ENCODE results near the gene SOD1.
A peak's percentile ranks its signal among the peaks of the same experiment; 100 is the strongest.
"Not testable (repeated sequence)": the region's sequence is repeated elsewhere in the genome, so short reads cannot be mapped to it uniquely, and the experiment has no call there.

SOD1 gene

GRCh38 chr21:31659536-31660258, at the start of gene SOD1:
Gene SOD1, plus strand, starts transcription at chr21:31659693. Its CDS starts 77 bp downstream, at chr21:31659770.
- DNase-seq (ENCODE audit: low read depth in 2 of 2), result peak; percentile 93 to 94

DNA sequence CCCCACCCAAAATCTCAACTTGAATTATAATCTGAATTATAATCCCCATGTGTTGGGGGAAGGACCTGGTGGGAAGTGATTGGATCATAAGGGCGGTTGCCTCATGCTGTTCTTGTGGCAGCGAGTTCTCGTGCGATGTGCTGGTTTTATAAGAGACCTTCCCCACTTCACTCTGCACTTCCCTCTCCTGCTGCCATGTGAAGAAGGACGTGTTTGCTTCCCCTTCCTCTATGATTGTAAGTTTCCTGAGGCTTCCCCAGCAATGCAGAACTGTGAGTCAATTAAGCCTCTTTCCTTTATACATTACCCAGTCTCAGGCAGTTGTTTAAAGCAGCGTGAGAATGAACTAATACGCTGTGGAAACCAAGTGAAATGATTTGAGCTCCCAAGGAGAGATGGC, 48.0 kb upstream of the SOD1 start:
- no peak for DNase-seq (ENCODE audit: low read depth in 2 of 2)

GRCh38 chr21:31612894-31613785, 46.4 kb upstream of the SOD1 start:
- DNase-seq (ENCODE audit: low read depth in 2 of 2), result no peak

DNA sequence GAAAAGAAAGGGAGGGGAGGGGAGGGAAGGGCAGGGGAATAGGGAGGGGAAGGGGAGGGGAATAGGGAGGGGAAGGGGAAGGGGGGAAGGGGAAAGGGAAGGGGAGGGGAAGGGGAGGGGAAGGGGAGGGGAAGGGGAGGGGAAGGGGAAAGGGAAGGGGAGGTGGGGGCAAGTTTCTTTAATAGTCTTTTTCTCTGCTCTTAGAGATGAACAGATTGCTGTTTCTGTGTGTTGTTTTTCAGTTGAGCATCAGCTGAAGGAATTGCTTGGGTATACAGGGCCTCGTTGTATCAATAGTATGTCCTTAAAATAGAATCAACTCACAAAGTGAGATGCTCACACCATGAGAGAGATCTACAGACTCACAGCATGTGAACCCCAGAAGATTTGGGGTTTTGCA, 44.8 kb upstream of the SOD1 start:
- DNase-seq (ENCODE audit: low read depth in 2 of 2), result no peak

- no peak for DNase-seq (ENCODE audit: low read depth in 2 of 2)
These were observed 43.3 kb upstream of the SOD1 start for GRCh38 chr21:31616216-31616615.

DNA sequence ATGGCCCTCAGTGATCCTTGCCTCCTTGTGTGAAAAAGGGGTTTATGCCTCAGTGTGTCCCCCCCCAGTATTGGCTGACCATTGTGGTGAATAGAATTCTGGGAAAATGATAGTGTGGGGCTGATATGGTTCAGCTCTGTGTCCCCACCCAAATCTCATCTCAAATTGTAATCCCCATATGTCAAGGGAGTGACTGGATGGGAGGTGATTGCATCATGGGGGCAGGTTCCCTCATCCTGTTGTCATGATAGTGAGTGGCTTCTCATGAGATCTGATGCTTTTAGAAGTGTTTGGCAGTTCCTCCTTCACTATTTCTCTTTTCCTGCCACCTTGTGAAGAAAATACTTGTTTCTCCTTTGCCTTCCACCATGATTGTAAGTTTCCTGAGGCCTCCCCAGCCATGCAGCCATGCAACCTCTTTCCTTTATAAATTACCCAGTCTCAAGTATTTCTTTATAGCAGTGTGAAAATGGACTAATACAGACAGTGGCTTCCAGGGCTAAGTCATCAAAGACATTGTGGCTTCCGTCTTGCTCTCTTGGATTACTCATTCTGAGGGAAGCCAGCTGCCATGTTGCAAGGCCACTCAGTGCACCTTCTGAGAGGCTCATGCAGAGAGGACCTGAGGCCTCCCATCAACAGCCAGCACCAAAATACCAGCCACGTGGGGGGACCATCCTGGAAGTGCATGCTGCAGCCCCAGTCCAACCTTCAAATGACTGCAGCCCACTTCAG, 40.6 kb upstream of the SOD1 start:
- DNase-seq (ENCODE audit: low read depth in 2 of 2), result no peak

DNA sequence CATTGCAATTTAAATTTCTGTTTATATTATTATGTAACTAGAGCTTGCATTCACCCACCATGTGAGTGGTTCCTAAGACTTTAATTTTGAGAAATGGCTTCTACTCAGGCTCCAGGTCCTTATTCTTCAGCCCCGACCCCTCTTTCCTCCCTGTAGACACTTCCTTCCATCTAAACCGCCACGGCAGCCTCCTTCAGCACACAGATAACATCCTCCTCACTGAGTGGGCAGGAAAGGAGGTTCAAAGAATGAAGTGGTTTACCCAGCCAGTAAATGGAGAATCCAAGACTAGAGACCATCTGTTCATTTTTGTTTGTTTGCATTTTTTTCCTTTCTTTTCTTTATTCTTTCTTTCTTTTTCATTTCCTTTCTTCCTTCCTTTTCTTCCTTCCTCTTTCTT, 37.1 kb upstream of the SOD1 start:
- DNase-seq (ENCODE audit: low read depth in 2 of 2), result no peak

DNA sequence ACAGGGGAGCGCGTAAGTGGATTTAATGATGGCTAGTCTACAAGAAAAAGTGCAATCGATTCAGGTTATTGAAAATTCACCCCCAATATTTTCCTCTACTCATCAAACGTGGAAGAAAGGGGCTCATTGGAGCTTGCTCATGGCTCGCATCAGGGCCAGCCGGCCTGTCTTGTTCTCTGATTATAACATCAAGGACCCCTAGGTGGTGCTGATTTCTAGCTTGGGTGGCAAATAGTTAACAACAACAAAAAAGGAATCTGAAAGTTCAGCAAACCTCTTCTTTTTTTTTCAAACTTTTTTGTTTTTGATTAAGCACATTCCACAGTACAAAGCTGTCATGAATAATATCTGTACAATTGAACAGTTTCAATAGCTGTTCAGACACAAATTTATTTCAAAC, 35.8 kb upstream of the SOD1 start:
- no peak for DNase-seq (ENCODE audit: low read depth in 2 of 2)

- no peak for DNase-seq (ENCODE audit: low read depth in 2 of 2)
These were observed 35.3 kb upstream of the SOD1 start for GRCh38 chr21:31624181-31624580.

- no peak for DNase-seq (ENCODE audit: low read depth in 2 of 2)
These were observed 34.5 kb upstream of the SOD1 start for GRCh38 chr21:31624961-31625491.

- no peak for DNase-seq (ENCODE audit: low read depth in 2 of 2)
These were observed 29.4 kb upstream of the SOD1 start for GRCh38 chr21:31629972-31630711.

DNA sequence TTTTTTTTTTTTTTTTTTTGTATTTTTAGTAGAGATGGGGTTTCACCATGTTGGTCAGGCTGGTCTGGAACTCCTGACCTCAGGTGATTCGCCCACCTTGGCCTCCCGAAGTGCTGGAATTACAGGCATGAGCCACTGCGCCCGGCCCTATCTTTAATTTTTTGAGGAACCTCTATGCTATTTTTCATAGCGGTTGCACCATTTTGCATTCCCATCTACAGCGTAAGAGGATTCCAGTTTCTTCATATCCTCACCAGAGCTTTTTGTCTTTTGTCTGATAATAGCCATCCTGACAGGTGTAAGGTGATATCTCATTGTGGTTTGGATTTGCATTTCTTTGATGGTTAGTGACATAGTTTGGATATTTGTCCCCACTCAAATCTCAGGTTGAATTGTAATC, 27.6 kb upstream of the SOD1 start:
- DNase-seq (ENCODE audit: low read depth in 2 of 2), result not testable (repeated sequence)

DNA sequence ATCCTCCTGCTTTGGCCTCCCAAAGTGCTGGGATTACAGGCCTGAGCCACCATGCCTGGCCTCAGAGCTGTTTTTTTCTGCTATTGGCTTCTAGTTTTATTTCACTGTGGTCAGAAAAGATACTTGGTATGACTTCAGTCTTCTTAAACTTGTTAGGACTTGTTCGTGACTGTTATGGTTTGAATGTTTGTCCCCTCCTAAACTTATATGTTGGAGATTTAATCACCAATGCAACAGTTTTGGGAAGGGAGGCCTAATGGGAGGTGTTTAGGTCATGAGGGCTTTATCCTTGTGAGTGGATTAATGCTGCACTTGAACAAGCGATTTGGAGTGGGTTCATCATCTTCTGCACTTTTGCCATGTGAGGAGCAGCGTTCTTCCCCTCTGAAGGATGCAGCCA, 24.5 kb upstream of the SOD1 start:
- no peak for DNase-seq (ENCODE audit: low read depth in 2 of 2)

DNA sequence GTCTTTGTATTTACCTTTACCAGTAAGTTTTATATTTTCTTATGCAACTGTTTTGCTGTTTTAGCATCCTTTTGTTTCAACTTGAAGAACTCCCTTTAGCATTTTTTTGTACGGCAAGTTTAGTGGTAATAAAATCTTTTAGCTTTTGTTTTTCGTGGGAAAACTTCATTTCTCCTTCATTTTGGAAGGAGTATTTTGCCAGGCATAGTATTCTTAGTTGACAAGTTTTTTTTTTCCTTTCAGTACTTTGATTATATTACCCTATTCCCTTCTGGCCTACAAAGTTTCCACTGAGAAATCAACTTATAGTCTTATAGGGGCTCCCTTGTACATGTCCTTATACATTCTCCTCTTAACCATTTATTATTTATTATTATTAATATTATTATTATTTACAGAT, 22.6 kb upstream of the SOD1 start:
- DNase-seq (ENCODE audit: low read depth in 2 of 2), result no peak

- no peak for DNase-seq (ENCODE audit: low read depth in 2 of 2)
These were observed 18.0 kb upstream of the SOD1 start for GRCh38 chr21:31641416-31641922.

GRCh38 chr21:31644643-31645042, 14.8 kb upstream of the SOD1 start:
- DNase-seq (ENCODE audit: low read depth in 2 of 2), result no peak

- DNase-seq (ENCODE audit: low read depth in 2 of 2), result no peak
These were observed 11.8 kb upstream of the SOD1 start for GRCh38 chr21:31647650-31648049.

GRCh38 chr21:31650930-31651329, 8.6 kb upstream of the SOD1 start:
- no peak for DNase-seq (ENCODE audit: low read depth in 2 of 2)

DNA sequence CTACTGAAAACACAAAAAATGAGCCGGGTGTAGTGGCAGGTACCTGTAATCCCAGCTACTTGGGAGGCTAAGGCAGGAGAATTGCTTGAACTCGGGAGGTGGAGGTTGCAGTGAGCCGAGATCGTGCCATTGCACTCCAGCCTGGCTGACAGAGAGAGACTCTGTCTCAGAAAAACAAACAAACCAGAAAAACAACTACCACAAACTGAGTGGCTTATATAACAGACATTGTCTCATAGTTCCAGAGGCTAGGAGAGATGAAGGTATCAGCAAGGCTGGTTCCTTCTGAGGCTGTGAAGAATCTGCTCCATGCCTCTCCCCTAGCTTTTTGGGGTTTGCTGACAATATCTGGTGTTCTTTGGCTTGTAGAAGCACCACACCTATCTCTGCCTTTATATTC, 8.0 kb upstream of the SOD1 start:
- not testable (repeated sequence) for DNase-seq (ENCODE audit: low read depth in 2 of 2)

DNA sequence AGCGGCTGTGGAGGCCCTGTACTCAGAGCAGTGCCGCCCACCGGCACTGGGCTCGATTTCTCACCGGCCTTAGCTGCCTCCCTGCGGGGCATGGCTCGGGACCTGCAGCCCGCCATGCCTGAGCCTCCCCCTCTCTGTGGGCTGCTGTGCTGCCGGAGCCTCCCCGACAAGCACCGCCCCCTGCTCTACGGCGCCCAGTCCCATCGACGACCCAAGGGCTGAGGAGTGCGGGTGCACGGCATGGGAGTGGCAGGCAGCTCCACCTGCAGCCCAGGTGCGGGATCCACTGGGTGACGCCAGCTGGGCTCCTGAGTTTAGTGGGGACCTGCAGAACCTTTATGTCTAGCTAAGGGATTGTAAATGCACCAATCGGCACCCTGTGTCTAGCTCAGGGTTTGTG, 5.2 kb upstream of the SOD1 start:
- DNase-seq (ENCODE audit: low read depth in 2 of 2), result no peak
